Measurements from ENCODE around the gene SLC22A5. TPM values are rescaled to one million over a fixed set of nuclear protein-coding genes. Genes with fewer than 3 reads are reported as not detected.
"Not testable (repeated sequence)": the region's sequence is repeated elsewhere in the genome, so short reads cannot be mapped to it uniquely, and the experiment has no call there.

Gene SLC22A5
- total and polyA plus RNA-seq, 10 of the 15 experiments (the other 5 are each of a cell fraction or from before 2014, with no cell fraction given), result 1.1 to 4.4 (median 2.3) TPM

DNA sequence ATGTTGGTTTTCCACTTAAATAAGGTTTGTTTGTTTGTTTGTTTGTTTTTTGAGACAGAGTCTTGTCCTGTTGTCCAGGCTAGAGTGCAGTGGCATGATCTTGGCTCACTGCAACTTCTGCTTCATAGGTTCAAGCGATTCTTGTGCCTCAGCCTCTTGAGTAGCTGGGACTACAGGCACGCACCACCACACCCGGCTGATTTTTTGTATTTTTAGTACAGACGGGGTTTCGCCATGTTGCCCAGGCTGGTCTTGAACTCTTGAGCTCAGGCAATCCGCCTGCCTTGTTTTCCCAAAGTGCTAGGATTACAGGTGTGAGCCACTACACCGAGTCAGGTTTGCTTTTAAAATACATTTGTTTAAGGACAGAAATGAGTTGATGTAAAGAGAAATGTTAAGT lies 46.0 kb downstream of the SLC22A5 start:
- Histone ChIP-seq H3K4me1 (ENCODE audit: control insufficient read depth, insufficient read depth, low read length) (peaks cover 44% of the 10 kb centered on the region), H3K4me2 (ENCODE audit: control insufficient read depth, insufficient read depth) (peak overlapping the region; percentile 93), H3K36me3 (ENCODE audit: control insufficient read depth in 2 of 2, insufficient read depth in 2 of 2, low read length in 1 of 2) (peaks cover 1 to 22% of the 10 kb centered on the region in 2 experiments), H3K79me2 (ENCODE audit: control insufficient read depth, insufficient read depth, low read length) (peaks cover 94% of the 10 kb centered on the region), H3K27ac (ENCODE audit: control insufficient read depth, insufficient read depth) (peak overlapping the region; percentile 95), H3K4me3 (peak overlapping the region; percentile 89), H3K9ac (ENCODE audit: control insufficient read depth, insufficient read depth, low read length) (peak overlapping the region; percentile 53)
- 0 out of 2 replicates have a peak, but pooled peaks have one; percentile 29 for TF ChIP-seq HDGF (IDR thresholded peaks at IDR 0.05)
- H3K27me3 ChIP-seq (replicated peaks in 1 of 2; ENCODE audit: control insufficient read depth in 2 of 2, insufficient read depth in 2 of 2, low read length in 1 of 2); H3K9me3 ChIP-seq (replicated peaks; ENCODE audit: control insufficient read depth, insufficient read depth, low read length); DNase-seq (ENCODE audit: low read depth, low spot score); H4K20me1 ChIP-seq (ENCODE audit: control insufficient read depth, insufficient read depth); BruUV-seq (replicated peaks); in situ Hi-C loops (cut with MboI); FAIRE-seq; H2AFZ ChIP-seq (ENCODE audit: control insufficient read depth, low read depth, low read length); intact Hi-C loops (cut with micrococcal nuclease; ENCODE audit: unreplicated experiment): not testable (repeated sequence)
- ChIA-PET RAD21 (ENCODE audit: unreplicated experiment) (interaction anchor here (0.8 to 6.2 kb wide), 15 partner anchors 9 to 246 kb away, joined by 3 to 121 read pairs (median 6); partner anchors contain the start of gene IRF1), SMC1A (ENCODE audit: uncharacterized antibody, unreplicated experiment) (interaction anchor here (0.8 to 6.2 kb wide), 22 partner anchors 9 to 450 kb away, joined by 3 to 98 read pairs (median 7); partner anchors contain the start of genes GDF9, IRF1 and UQCRQ), POLR2A (interaction anchor here (0.6 to 5.8 kb wide), 13 partner anchors 12 to 154 kb away, joined by 3 to 97 read pairs (median 7); partner anchors contain the start of gene IRF1), CTCF (interaction anchor here (0.7 to 4.1 kb wide), 18 partner anchors 9 to 450 kb away, joined by 3 to 37 read pairs (median 6); partner anchors contain the start of gene IRF1)
- WGBS (ENCODE audit: insufficient coverage, insufficient replicate concordance, low lambda C conversion rate, missing lambda C conversion rate), result 2% methylated on average over 7 of the region's 7 CpGs
- peak; percentile 1; the same call in 1 of the 3 replicates for ATAC-seq

GRCh38 chr5:132416306-132417009 lies 46.9 kb downstream of the SLC22A5 start:
- ChIA-PET POLR2A (interaction anchor here (0.6 to 5.8 kb wide), 6 partner anchors 11 to 79 kb away, joined by 3 to 97 read pairs (median 29); partner anchors contain the start of gene IRF1), SMC1A (ENCODE audit: uncharacterized antibody, unreplicated experiment) (interaction anchor here (0.7 to 6.2 kb wide), 17 partner anchors 9 to 449 kb away, joined by 3 to 98 read pairs (median 6); partner anchors contain the start of genes GDF9, IRF1 and UQCRQ), CTCF (interaction anchor here (1.1 to 4.1 kb wide), 15 partner anchors 8 to 404 kb away, joined by 3 to 37 read pairs (median 9); partner anchors contain the start of gene IRF1), RAD21 (ENCODE audit: unreplicated experiment) (interaction anchor here (0.9 to 6.2 kb wide), 8 partner anchors 9 to 153 kb away, joined by 3 to 121 read pairs (median 23); partner anchors contain the start of gene IRF1)
- TF ChIP-seq GATAD2B (conservative IDR thresholded peaks at IDR 0.05; ENCODE audit: low read depth) (no peak), ELK1 (IDR thresholded peaks at IDR 0.05; ENCODE audit: low read depth, low read length) (no peak), FOS (IDR thresholded peaks at IDR 0.05; ENCODE audit: borderline replicate concordance, extremely low read depth, insufficient read length) (no peak), POLR2AphosphoS5 (IDR thresholded peaks at IDR 0.05; ENCODE audit: low read length) (no peak), FOXK2 (IDR thresholded peaks at IDR 0.05) (no peak), NFYB (IDR thresholded peaks at IDR 0.05; ENCODE audit: insufficient read depth, low read depth, low read length) (no peak)
- TF ChIP-seq, protein P1, sequence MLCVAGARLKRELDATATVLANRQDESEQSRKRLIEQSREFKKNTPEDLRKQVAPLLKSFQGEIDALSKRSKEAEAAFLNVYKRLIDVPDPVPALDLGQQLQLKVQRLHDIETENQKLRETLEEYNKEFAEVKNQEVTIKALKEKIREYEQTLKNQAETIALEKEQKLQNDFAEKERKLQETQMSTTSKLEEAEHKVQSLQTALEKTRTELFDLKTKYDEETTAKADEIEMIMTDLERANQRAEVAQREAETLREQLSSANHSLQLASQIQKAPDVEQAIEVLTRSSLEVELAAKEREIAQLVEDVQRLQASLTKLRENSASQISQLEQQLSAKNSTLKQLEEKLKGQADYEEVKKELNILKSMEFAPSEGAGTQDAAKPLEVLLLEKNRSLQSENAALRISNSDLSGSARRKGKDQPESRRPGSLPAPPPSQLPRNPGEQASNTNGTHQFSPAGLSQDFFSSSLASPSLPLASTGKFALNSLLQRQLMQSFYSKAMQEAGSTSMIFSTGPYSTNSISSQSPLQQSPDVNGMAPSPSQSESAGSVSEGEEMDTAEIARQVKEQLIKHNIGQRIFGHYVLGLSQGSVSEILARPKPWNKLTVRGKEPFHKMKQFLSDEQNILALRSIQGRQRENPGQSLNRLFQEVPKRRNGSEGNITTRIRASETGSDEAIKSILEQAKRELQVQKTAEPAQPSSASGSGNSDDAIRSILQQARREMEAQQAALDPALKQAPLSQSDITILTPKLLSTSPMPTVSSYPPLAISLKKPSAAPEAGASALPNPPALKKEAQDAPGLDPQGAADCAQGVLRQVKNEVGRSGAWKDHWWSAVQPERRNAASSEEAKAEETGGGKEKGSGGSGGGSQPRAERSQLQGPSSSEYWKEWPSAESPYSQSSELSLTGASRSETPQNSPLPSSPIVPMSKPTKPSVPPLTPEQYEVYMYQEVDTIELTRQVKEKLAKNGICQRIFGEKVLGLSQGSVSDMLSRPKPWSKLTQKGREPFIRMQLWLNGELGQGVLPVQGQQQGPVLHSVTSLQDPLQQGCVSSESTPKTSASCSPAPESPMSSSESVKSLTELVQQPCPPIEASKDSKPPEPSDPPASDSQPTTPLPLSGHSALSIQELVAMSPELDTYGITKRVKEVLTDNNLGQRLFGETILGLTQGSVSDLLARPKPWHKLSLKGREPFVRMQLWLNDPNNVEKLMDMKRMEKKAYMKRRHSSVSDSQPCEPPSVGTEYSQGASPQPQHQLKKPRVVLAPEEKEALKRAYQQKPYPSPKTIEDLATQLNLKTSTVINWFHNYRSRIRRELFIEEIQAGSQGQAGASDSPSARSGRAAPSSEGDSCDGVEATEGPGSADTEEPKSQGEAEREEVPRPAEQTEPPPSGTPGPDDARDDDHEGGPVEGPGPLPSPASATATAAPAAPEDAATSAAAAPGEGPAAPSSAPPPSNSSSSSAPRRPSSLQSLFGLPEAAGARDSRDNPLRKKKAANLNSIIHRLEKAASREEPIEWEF (IDR thresholded peaks at IDR 0.05; ENCODE audit: insufficient replicate concordance, low read depth, low read length), result no peak
- Histone ChIP-seq H3K4me2 (ENCODE audit: control insufficient read depth, insufficient read depth) (peak overlapping the region; percentile 93), H3K4me3 (peak overlapping the region; percentile 1; the same call in 1 of the 2 replicates), H3K4me1 (ENCODE audit: control insufficient read depth, insufficient read depth, low read length) (peaks cover 51% of the 10 kb centered on the region), H3K27me3 (replicated peaks in 1 of 2; ENCODE audit: control insufficient read depth in 2 of 2, insufficient read depth in 2 of 2, low read length in 1 of 2) (no peaks in the 10 kb centered on the region), H3K9me3 (replicated peaks; ENCODE audit: control insufficient read depth, insufficient read depth, low read length) (no peaks in the 10 kb centered on the region), H3K9ac (ENCODE audit: control insufficient read depth, insufficient read depth, low read length) (no peak overlapping the region), H3K79me2 (ENCODE audit: control insufficient read depth, insufficient read depth, low read length) (peaks cover 88% of the 10 kb centered on the region), H2AFZ (ENCODE audit: control insufficient read depth, low read depth, low read length) (no peak overlapping the region), H3K36me3 (ENCODE audit: control insufficient read depth in 2 of 2, insufficient read depth in 2 of 2, low read length in 1 of 2) (peaks cover 3 to 24% of the 10 kb centered on the region in 2 experiments), H4K20me1 (ENCODE audit: control insufficient read depth, insufficient read depth) (no peaks in the 10 kb centered on the region), H3K27ac (ENCODE audit: control insufficient read depth, insufficient read depth) (peak overlapping the region; percentile 95)
- ATAC-seq, result no peak
- FAIRE-seq, result no peak
- 91% methylated on average over 6 of the region's 6 CpGs for WGBS (ENCODE audit: insufficient coverage, insufficient replicate concordance, low lambda C conversion rate, missing lambda C conversion rate)
- in situ Hi-C loops (cut with MboI) (no loop called here), intact Hi-C loops (cut with micrococcal nuclease; ENCODE audit: unreplicated experiment) (no loop called here)
- BruUV-seq (replicated peaks), result no TSS peak
- DNase-seq (ENCODE audit: low read depth, low spot score), result no peak

Measured in GM12878 (cell line).